ENCODE data around the gene LAGE3. TPM values are rescaled to one million over a fixed set of nuclear protein-coding genes. Genes with fewer than 3 reads are reported as not detected.
A peak's percentile ranks its signal among the peaks of the same experiment; 100 is the strongest.

Gene LAGE3, protein sequence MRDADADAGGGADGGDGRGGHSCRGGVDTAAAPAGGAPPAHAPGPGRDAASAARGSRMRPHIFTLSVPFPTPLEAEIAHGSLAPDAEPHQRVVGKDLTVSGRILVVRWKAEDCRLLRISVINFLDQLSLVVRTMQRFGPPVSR
- total RNA-seq, result 27.7 TPM

DNA sequence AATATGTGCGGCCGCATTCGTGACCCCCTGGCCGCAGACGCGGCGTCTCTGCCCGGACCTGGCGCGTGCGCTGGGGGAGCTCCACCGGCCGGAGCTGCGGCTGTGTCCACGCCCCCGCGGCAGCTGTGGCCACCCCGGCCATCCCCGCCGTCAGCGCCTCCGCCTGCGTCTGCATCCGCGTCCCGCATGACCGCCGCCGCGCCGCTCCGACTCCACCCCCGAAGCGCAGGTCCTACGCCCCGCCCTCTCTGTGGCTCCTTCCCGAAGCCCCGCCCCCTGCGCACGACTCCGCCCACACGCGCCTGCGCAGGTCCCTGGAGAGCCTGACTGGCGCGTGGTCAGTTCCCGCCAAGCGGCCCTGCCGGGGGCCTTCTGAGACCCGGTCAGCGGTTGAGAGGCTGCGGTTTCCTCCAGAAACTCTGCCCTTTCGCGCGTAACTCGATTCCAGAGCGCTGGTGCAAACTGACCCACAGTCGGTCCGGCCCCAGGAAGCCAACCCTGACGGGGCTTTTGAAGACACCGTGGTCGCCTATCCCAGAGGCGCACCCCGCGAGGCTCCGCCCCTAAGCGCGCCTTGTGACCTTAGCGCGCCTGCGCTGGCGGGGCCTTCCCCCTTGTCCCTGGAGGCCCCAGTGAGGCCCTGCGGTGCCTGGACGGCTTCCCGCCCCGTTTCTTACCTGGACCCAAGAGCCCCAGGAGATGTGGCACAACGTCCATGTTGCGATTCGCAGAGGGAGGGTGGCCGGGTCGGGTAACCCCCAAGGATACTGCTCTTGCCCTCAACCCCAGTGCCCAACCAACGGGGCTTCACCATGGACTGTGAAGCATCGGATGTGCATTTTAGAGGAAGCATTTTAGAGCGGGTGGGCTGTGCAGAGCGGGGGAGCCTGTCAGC, at the start of gene LAGE3:
Gene LAGE3 (minus strand): TSS at position 554 of the 895 bp plus-strand sequence. CDS start 366 bp downstream, at position 188.
- H3K4me3 ChIP-seq, result peak within 1 kb of the TSS; percentile 49 to 52
- H3K27me3 ChIP-seq, result no peaks in the 10 kb centered on the region
- peaks cover 5% of the 10 kb centered on the region for H3K4me1 ChIP-seq
- intact Hi-C loops (cut with DNase I), result loop anchor here (5.0 kb wide), 1 partner anchor 38 kb away; the partner anchor contains the start of gene FAM3A
- TF ChIP-seq POLR2A (IDR thresholded peaks at IDR 0.05) (peak in 1 of 2 donors; percentile 28), POLR2AphosphoS5 (IDR thresholded peaks at IDR 0.05; ENCODE audit: insufficient read depth in 1 of 2, low read depth in 1 of 2) (peak; percentile 75 to 85)
- TF ChIP-seq, protein P1, sequence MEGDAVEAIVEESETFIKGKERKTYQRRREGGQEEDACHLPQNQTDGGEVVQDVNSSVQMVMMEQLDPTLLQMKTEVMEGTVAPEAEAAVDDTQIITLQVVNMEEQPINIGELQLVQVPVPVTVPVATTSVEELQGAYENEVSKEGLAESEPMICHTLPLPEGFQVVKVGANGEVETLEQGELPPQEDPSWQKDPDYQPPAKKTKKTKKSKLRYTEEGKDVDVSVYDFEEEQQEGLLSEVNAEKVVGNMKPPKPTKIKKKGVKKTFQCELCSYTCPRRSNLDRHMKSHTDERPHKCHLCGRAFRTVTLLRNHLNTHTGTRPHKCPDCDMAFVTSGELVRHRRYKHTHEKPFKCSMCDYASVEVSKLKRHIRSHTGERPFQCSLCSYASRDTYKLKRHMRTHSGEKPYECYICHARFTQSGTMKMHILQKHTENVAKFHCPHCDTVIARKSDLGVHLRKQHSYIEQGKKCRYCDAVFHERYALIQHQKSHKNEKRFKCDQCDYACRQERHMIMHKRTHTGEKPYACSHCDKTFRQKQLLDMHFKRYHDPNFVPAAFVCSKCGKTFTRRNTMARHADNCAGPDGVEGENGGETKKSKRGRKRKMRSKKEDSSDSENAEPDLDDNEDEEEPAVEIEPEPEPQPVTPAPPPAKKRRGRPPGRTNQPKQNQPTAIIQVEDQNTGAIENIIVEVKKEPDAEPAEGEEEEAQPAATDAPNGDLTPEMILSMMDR (IDR thresholded peaks at IDR 0.05), result no peak
- no peaks in the 10 kb centered on the region for H3K9me3 ChIP-seq
- peak within 1 kb of the TSS; percentile 72 for H3K27ac ChIP-seq
- DNase-seq (ENCODE audit: extremely low spot score in 2 of 2), result no peak
- no peaks in the 10 kb centered on the region for H3K36me3 ChIP-seq

DNA sequence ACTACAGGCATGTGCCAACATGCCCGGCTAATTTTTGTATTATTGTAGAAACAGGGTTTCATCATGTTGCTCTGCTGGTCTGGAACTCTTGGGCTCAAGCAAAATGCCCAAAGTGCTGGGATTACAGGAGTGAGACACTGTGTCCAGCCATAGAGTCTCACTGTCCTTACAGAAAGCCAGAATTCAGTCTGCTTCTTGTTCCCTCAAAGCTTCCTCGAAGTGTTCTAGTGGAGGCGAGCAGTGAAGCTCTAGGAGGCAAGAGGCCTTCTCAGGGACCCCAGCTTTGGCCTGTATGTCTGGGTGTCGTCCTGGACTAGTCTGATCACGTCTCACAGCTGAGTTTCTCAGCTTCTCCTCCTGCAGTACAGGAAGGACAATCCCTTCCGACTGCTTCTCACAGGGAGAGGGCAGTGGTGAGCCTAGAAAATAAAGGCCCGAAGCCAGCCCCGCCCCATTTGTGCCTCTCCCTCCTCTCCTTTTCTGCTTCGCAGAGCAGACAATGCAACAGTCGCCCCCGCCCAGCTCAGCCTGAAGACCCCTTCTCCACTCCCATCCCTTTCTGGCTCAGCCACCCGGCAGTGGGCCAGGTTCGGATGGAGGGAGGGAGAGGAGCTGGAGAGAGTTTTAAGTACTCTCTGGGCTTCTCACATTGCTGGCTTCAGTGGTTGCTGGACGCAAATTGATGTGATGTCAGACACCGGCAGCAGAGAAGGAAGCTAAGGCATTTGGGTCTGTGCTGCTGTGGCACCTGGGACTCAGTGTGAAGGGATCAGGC, 48.0 kb upstream of the LAGE3 start:
- TF ChIP-seq, protein P1 (IDR thresholded peaks at IDR 0.05), result peak in 1 of 3 experiments; percentile 24
- TF ChIP-seq POLR2A (IDR thresholded peaks at IDR 0.05), result no peak
- TF ChIP-seq POLR2AphosphoS5 (IDR thresholded peaks at IDR 0.05; ENCODE audit: insufficient read depth in 1 of 2, low read depth in 1 of 2), result peak in 1 of 2 donors; percentile 62
- no peaks in the 10 kb centered on the region for H3K36me3 ChIP-seq
- peak overlapping the region; percentile 16 to 35 for H3K4me3 ChIP-seq
- no peaks in the 10 kb centered on the region for H3K4me1 ChIP-seq
- H3K9me3 ChIP-seq, result no peaks in the 10 kb centered on the region
- H3K27ac ChIP-seq, result peak overlapping the region; percentile 54
- H3K27me3 ChIP-seq, result no peaks in the 10 kb centered on the region
- DNase-seq (ENCODE audit: extremely low spot score in 2 of 2), result peak in 1 of 2 donors; percentile 90
- intact Hi-C loops (cut with DNase I), result no loop called here

DNA sequence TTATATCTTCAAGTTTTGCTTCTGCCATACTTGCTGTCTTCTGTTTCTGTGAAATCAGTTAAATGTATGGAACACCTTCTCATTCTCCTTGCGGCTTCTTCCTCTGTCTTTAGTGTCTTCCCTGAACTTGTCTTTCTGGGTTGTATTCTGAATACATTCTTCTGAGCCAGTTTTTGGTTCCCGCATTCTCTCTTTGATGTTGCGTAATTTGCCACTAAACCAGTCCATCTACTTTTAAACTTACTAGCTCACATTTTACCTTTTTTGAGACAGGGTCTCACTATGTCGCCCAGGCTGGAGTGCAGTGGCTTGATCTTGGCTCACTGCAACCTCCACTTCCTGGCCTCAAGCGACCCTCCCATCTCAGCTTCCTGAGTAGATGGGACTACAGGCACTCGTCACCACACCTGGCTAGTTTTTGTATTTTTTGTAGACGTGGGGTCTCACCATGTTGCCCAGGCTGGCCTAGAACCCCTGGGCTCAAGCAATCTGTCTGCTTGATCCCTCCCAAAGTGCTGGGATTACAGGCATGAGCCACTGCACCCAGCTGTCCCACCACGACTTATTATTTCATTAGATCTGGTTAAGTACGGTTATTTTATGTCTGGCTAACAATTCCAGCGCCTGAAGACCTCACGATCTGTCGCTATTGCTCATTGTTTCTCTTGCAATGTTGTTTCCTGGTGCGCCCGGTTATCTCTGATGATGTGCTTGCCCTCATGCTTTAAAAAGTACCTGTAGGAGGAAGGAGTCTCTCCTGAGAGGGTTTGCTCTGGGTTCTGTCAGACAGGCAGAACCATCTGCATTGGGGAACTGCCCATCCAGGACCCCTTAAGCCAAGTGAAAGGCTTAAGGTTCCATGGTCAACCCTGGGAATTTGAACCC, 46.8 kb upstream of the LAGE3 start:
- intact Hi-C loops (cut with DNase I), result no loop called here
- H3K27me3 ChIP-seq, result no peaks in the 10 kb centered on the region
- H3K9me3 ChIP-seq, result no peaks in the 10 kb centered on the region
- no peak overlapping the region for H3K4me3 ChIP-seq
- no peaks in the 10 kb centered on the region for H3K36me3 ChIP-seq
- TF ChIP-seq, protein P1 (IDR thresholded peaks at IDR 0.05), result no peak
- TF ChIP-seq POLR2A (IDR thresholded peaks at IDR 0.05), result no peak
- TF ChIP-seq POLR2AphosphoS5 (IDR thresholded peaks at IDR 0.05; ENCODE audit: insufficient read depth in 1 of 2, low read depth in 1 of 2), result no peak
- DNase-seq (ENCODE audit: extremely low spot score in 2 of 2), result no peak
- H3K4me1 ChIP-seq, result no peaks in the 10 kb centered on the region
- peak overlapping the region; percentile 54 for H3K27ac ChIP-seq

DNA sequence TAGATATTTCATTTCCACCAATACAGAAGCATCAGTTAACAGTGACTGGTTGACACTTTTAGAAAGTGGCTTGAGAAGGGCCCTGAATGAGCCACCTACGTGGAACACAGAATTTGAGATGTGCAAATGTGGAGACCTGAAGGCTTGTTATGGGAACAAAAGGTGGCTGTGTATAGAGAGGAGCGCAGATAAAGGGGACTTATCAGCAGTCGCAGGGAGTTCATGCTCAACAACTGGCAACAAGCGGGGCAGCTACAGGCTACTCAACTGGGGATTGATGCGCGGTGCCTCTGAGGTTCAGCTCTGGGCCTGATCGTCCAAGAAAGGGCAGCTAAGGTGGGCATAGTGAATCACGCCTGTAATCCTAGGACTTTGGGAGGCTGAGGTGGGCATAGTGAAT, 40.3 kb upstream of the LAGE3 start:
- no peaks in the 10 kb centered on the region for H3K36me3 ChIP-seq
- H3K9me3 ChIP-seq, result no peaks in the 10 kb centered on the region
- no peak overlapping the region for H3K27ac ChIP-seq
- no peak for TF ChIP-seq POLR2AphosphoS5 (IDR thresholded peaks at IDR 0.05; ENCODE audit: insufficient read depth in 1 of 2, low read depth in 1 of 2)
- TF ChIP-seq, protein P1 (IDR thresholded peaks at IDR 0.05), result no peak
- no peak for TF ChIP-seq POLR2A (IDR thresholded peaks at IDR 0.05)
- H3K27me3 ChIP-seq, result no peaks in the 10 kb centered on the region
- no peak for DNase-seq (ENCODE audit: extremely low spot score in 2 of 2)
- H3K4me3 ChIP-seq, result no peak overlapping the region
- no peaks in the 10 kb centered on the region for H3K4me1 ChIP-seq
- intact Hi-C loops (cut with DNase I), result loop anchor here (5.0 kb wide), 1 partner anchor 42 kb away; the partner anchor contains the start of gene LAGE3
